T-helper 2 cell treated with Interferon-gamma antibody and Interleukin-4, amounts not matched to agents 5 μg/mL and 100 μg/mL, for 36 hours (primary cell): Measurements from ENCODE around the gene TXNDC5.

ENCODE experiments used
- DNase-seq: peaks from one replicate; pipeline ENCODE4 v3.0.0; 2021; ENCODE audit warnings: low spot score
- H3K27ac Mint-ChIP-seq: one replicate; pipeline ENCODE4 v1.8.0; 2021; ENCODE audit warnings: mild to moderate bottlenecking, mixed read lengths
- H3K27me3 Mint-ChIP-seq: one replicate; pipeline ENCODE4 v1.8.0; 2021; ENCODE audit warnings: low read depth, mixed read lengths
- H3K36me3 Mint-ChIP-seq: one replicate; pipeline ENCODE4 v1.8.0; 2021; ENCODE audit warnings: low read depth, mixed read lengths
- H3K4me1 Mint-ChIP-seq: one replicate; pipeline ENCODE4 v1.8.0; 2021; ENCODE audit warnings: low read depth, mixed read lengths
- H3K4me3 Mint-ChIP-seq: one replicate; pipeline ENCODE4 v1.8.0; 2022; ENCODE audit warnings: mild to moderate bottlenecking, moderate library complexity, mixed read lengths
- H3K9me3 Mint-ChIP-seq: one replicate; pipeline ENCODE4 v1.8.0; 2021; ENCODE audit warnings: mixed read lengths

The TXNDC5 gene

GRCh38 chr6:7881765-7882500 is 28.7 kb downstream of the TXNDC5 start:
- Mint-ChIP-seq H3K4me3 (no peak overlapping the region), H3K4me1 (no peaks in the 10 kb centered on the region), H3K9me3 (no peaks in the 10 kb centered on the region), H3K36me3 (peaks cover 53% of the 10 kb centered on the region), H3K27ac (no peak overlapping the region), H3K27me3 (no peaks in the 10 kb centered on the region)
- no peak for DNase-seq

GRCh38 chr6:7880718-7881107 is 29.9 kb downstream of the TXNDC5 start:
- H3K27ac Mint-ChIP-seq: no peak overlapping the region
- no peak for DNase-seq
- no peak overlapping the region for H3K4me3 Mint-ChIP-seq
- no peaks in the 10 kb centered on the region for H3K9me3 Mint-ChIP-seq
- H3K36me3 Mint-ChIP-seq: peaks cover 40% of the 10 kb centered on the region
- H3K27me3 Mint-ChIP-seq: no peaks in the 10 kb centered on the region
- no peaks in the 10 kb centered on the region for H3K4me1 Mint-ChIP-seq

- no peak overlapping the region for H3K27ac Mint-ChIP-seq
- H3K9me3 Mint-ChIP-seq: no peaks in the 10 kb centered on the region
- peaks cover 37% of the 10 kb centered on the region for H3K36me3 Mint-ChIP-seq
- H3K4me3 Mint-ChIP-seq: no peak overlapping the region
- no peaks in the 10 kb centered on the region for H3K27me3 Mint-ChIP-seq
- DNase-seq: no peak
- no peaks in the 10 kb centered on the region for H3K4me1 Mint-ChIP-seq
Observed at GRCh38 chr6:7879980-7880717, 30.4 kb downstream of the TXNDC5 start.

- H3K4me3 Mint-ChIP-seq: no peak overlapping the region
- no peaks in the 10 kb centered on the region for H3K9me3 Mint-ChIP-seq
- no peaks in the 10 kb centered on the region for H3K27me3 Mint-ChIP-seq
- H3K4me1 Mint-ChIP-seq: no peaks in the 10 kb centered on the region
- H3K27ac Mint-ChIP-seq: no peak overlapping the region
- peaks cover 34% of the 10 kb centered on the region for H3K36me3 Mint-ChIP-seq
- DNase-seq: no peak
Observed at GRCh38 chr6:7879579-7879978, 31.0 kb downstream of the TXNDC5 start.

GRCh38 chr6:7879043-7879442 is 31.5 kb downstream of the TXNDC5 start:
- DNase-seq: no peak
- Mint-ChIP-seq H3K27me3 (no peaks in the 10 kb centered on the region), H3K4me3 (no peak overlapping the region), H3K36me3 (peaks cover 29% of the 10 kb centered on the region), H3K9me3 (no peaks in the 10 kb centered on the region), H3K27ac (no peak overlapping the region), H3K4me1 (no peaks in the 10 kb centered on the region)

- Mint-ChIP-seq H3K4me1 (no peaks in the 10 kb centered on the region), H3K27me3 (no peaks in the 10 kb centered on the region), H3K9me3 (no peaks in the 10 kb centered on the region), H3K4me3 (no peak overlapping the region), H3K36me3 (peaks cover 23% of the 10 kb centered on the region), H3K27ac (no peak overlapping the region)
- no peak for DNase-seq
Observed at GRCh38 chr6:7878401-7878964, 32.1 kb downstream of the TXNDC5 start.

GRCh38 chr6:7868926-7869325 is 41.7 kb downstream of the TXNDC5 start:
- Mint-ChIP-seq H3K27ac (no peak overlapping the region), H3K4me1 (no peaks in the 10 kb centered on the region), H3K4me3 (no peak overlapping the region), H3K27me3 (no peaks in the 10 kb centered on the region), H3K9me3 (peaks cover 3% of the 10 kb centered on the region), H3K36me3 (no peaks in the 10 kb centered on the region)
- no peak for DNase-seq

- DNase-seq: no peak
- no peaks in the 10 kb centered on the region for H3K4me1 Mint-ChIP-seq
- no peaks in the 10 kb centered on the region for H3K36me3 Mint-ChIP-seq
- peaks cover 2% of the 10 kb centered on the region for H3K27me3 Mint-ChIP-seq
- no peak overlapping the region for H3K27ac Mint-ChIP-seq
- H3K4me3 Mint-ChIP-seq: no peak overlapping the region
- no peaks in the 10 kb centered on the region for H3K9me3 Mint-ChIP-seq
Observed at GRCh38 chr6:7866526-7866925, 44.1 kb downstream of the TXNDC5 start.

GRCh38 chr6:7865781-7866180 is 44.8 kb downstream of the TXNDC5 start:
- Mint-ChIP-seq H3K4me3 (no peak overlapping the region), H3K27ac (no peak overlapping the region), H3K9me3 (no peaks in the 10 kb centered on the region), H3K36me3 (no peaks in the 10 kb centered on the region), H3K4me1 (no peaks in the 10 kb centered on the region), H3K27me3 (peaks cover 2% of the 10 kb centered on the region)
- DNase-seq: no peak

GRCh38 chr6:7859591-7859990 is 51.0 kb downstream of the TXNDC5 start:
- no peak for DNase-seq
- no peaks in the 10 kb centered on the region for H3K36me3 Mint-ChIP-seq
- no peaks in the 10 kb centered on the region for H3K9me3 Mint-ChIP-seq
- no peak overlapping the region for H3K27ac Mint-ChIP-seq
- no peak overlapping the region for H3K4me3 Mint-ChIP-seq
- no peaks in the 10 kb centered on the region for H3K4me1 Mint-ChIP-seq
- peaks cover 2% of the 10 kb centered on the region for H3K27me3 Mint-ChIP-seq

- DNase-seq: no peak
- no peaks in the 10 kb centered on the region for H3K27me3 Mint-ChIP-seq
- no peak overlapping the region for H3K27ac Mint-ChIP-seq
- H3K4me1 Mint-ChIP-seq: no peaks in the 10 kb centered on the region
- no peaks in the 10 kb centered on the region for H3K9me3 Mint-ChIP-seq
- H3K36me3 Mint-ChIP-seq: no peaks in the 10 kb centered on the region
- H3K4me3 Mint-ChIP-seq: no peak overlapping the region
Observed at GRCh38 chr6:7851780-7852179, 58.8 kb downstream of the TXNDC5 start.

GRCh38 chr6:7848229-7848628 is 62.4 kb downstream of the TXNDC5 start:
- Mint-ChIP-seq H3K4me1 (no peaks in the 10 kb centered on the region), H3K4me3 (no peak overlapping the region), H3K36me3 (no peaks in the 10 kb centered on the region)

GRCh38 chr6:7846966-7847818 is 63.4 kb downstream of the TXNDC5 start:
- H3K4me1 Mint-ChIP-seq: no peaks in the 10 kb centered on the region
- no peaks in the 10 kb centered on the region for H3K9me3 Mint-ChIP-seq
- H3K36me3 Mint-ChIP-seq: no peaks in the 10 kb centered on the region
- no peak overlapping the region for H3K4me3 Mint-ChIP-seq
- DNase-seq: no peak
- peaks cover 4% of the 10 kb centered on the region for H3K27me3 Mint-ChIP-seq
- no peak overlapping the region for H3K27ac Mint-ChIP-seq

More at GRCh38 chr6:7848229-7848628, 62.4 kb downstream of the TXNDC5 start:
- Mint-ChIP-seq H3K27ac (no peak overlapping the region), H3K27me3 (peaks cover 4% of the 10 kb centered on the region), H3K9me3 (no peaks in the 10 kb centered on the region)
- DNase-seq: no peak
